Right atrium auricular region (tissue), 2 donors: ENCODE data around the gene BAIAP2L1. TPM values are rescaled to one million over a fixed set of nuclear protein-coding genes. Genes with fewer than 3 reads are reported as not detected.

Source experiments
- DNase-seq: peaks from one replicate; pipeline ENCODE4 v3.0.0-alpha.2; 2019; ENCODE audit warnings: low spot score
- H3K27ac ChIP-seq, 2 donors: fragments of 200-600 bp; sonication (generic); 1 replicate in 1 of 2; 2 replicates in 1 of 2; pipeline ENCODE4 v1.5.1; 2016 to 2019
- H3K27me3 ChIP-seq, 2 donors: fragments of 200-600 bp; sonication (generic); one replicate each; pipeline versions ENCODE4 v1.5.1 to v1.6.0; 2017 to 2019
- H3K36me3 ChIP-seq: fragments of 200-600 bp; sonication (generic); one replicate; pipeline ENCODE4 v1.5.1; 2016
- H3K4me1 ChIP-seq, 2 donors: fragments of 200-600 bp; sonication (generic); one replicate each; pipeline versions ENCODE4 v1.5.1 to v1.6.0; 2017 to 2019
- H3K4me3 ChIP-seq, 2 donors: fragments of 200-600 bp; sonication (generic); 1 replicate in 1 of 2; 2 replicates in 1 of 2; pipeline ENCODE4 v1.5.1; 2017 to 2019; ENCODE audit warnings: mild to moderate bottlenecking in 1 of 2, moderate library complexity in 1 of 2
- H3K9me3 ChIP-seq, 2 donors: fragments of 200-600 bp; sonication (generic); one replicate each; pipeline ENCODE4 v1.5.1; 2019
- CTCF ChIP-seq, 2 donors: fragments of 200-600 bp; sonication (generic); IDR thresholded peaks; one replicate each; pipeline ENCODE4 v1.5.1; 2019; ENCODE audit warnings: antibody characterized with exemption in 2 of 2
- total RNA-seq, 2 donors: library from RNA; depleted of rRNA; stranded (reverse); fragments of >200 nt; gene quantifications; one replicate each; pipeline ENCODE4 v1.1.0, GENCODE V29; 2016

Gene BAIAP2L1
- total RNA-seq, 2 donors from 2014 or later = 1.1 to 1.7 TPM

DNA sequence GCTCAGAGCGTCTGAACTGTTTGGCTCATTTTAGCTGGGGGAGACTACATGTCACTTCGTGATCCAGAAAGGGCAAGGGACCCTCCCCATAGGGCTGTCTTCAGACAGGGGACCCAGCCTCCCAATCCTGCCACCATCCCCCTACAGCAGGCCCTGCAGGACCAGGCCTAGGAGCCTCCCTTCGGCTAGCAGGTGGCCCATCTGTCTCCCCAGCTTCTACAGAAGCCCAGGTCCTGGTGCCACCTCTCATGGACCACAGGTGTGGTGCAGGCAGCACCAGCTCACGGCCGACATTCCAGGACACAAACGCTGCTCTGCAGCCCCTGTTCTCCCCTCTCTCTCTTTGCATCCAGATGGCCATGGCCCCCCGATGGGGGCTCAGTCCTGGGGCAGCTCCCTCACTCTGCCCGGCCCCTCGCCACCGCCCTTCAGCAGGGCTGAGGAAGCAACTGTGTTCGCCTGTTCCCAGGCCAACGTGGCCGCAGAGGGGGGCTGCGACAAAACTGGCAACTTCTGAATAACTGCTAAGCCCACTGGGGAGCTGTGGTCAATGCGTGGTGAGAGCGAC is 159.1 kb downstream of the BAIAP2L1 start:
- Histone ChIP-seq H3K4me3 (no peak overlapping the region), H3K36me3 (peaks cover 41% of the 10 kb centered on the region), H3K27ac (no peak overlapping the region), H3K27me3 (no peaks in the 10 kb centered on the region), H3K4me1 (no peaks in the 10 kb centered on the region), H3K9me3 (no peaks in the 10 kb centered on the region)
- no peak for DNase-seq
- TF ChIP-seq CTCF (IDR thresholded peaks at IDR 0.05) = peak in 1 of 2 donors; percentile 1

Other genes starting within 250 kb of the BAIAP2L1 start
- under 1 TPM in 1 of 2 donors, not detected in 1; 0.83 TPM for gene BHLHA15, start 189.7 kb downstream of the BAIAP2L1 start, total RNA-seq
- 10 to 100 TPM; 11.5 to 13.9 TPM for gene TECPR1, start 148.9 kb downstream of the BAIAP2L1 start, total RNA-seq
- 10 to 100 TPM; 55.6 to 61.1 TPM for gene BRI3, start 119.4 kb downstream of the BAIAP2L1 start, total RNA-seq
- gene NPTX2, start 216.2 kb upstream of the BAIAP2L1 start, total RNA-seq = 1 to 10 TPM; 3.8 to 6.7 TPM